K562 (cell line): ENCODE measurements around the gene STUB1. TPM values are rescaled to one million over a fixed set of nuclear protein-coding genes. Genes with fewer than 3 reads are reported as not detected.

Experiments used
- ATAC-seq: fragments of 200-7000 bp; cut with Tn5 transposase; 3 replicates; pipeline ENCODE4 v1.9.1; 2020; ENCODE audit warnings: moderate library complexity
- BruUV-seq: library from RNA; stranded (reverse); fragments of 400-500 nt; replicated peaks from 2 replicates; lab custom pipeline; 2021; lab: Mats Ljungman, UMichigan
- CTCF ChIA-PET: fragments of 300-600 bp; formaldehyde crosslinking; extraction: SDS; loops from one replicate; lab custom pipeline; 2021; ENCODE audit warnings: low intra/inter-chr PET ratio; lab: Yijun Ruan, JAX
- POLR2A ChIA-PET: fragments of 300-600, 350-650 bp; sonication (Branson Sonifier 250); formaldehyde crosslinking; extraction: SDS; loops from one replicate; lab custom pipeline; 2021; ENCODE audit warnings: antibody characterized with exemption, inconsistent platforms; lab: Yijun Ruan, JAX
- DNase-seq, 4 experiments: peaks; one replicate each; pipeline versions ENCODE4 v3.0.0 to v3.0.0-alpha.2; 2011 to 2018; ENCODE audit warnings: low spot score in 3 of 4, mixed read lengths in 3 of 4; ENCODE audit errors: extremely low read depth in 1 of 4
- FAIRE-seq: peaks from 2 replicates; lab custom pipeline; 2011; peaks lifted over from hg19 to GRCh38; lab: Jason Lieb, UNC
- H2AFZ ChIP-seq: 2 replicates; pipeline ENCODE4 v1.6.0; 2011; ENCODE audit warnings: low read depth, low read length, control low read depth, inconsistent platforms
- H3K27ac ChIP-seq: fragments of 200-600 bp; 3 replicates; pipeline ENCODE4 v1.8.0; 2011; ENCODE audit warnings: low read depth, mild to moderate bottlenecking, control low read depth, inconsistent platforms, low read length, moderate library complexity, mixed read lengths; ENCODE audit errors: extremely low read depth
- H3K27me3 ChIP-seq, 2 experiments: fragments of 300-600 bp in 1 of 2; 2 replicates in 1 of 2; 3 replicates in 1 of 2; pipeline versions ENCODE4 v1.6.0 to v1.8.0; 2011; ENCODE audit warnings: inconsistent platforms in 2 of 2, low read length in 2 of 2, mild to moderate bottlenecking in 1 of 2, mixed read lengths in 1 of 2, moderate library complexity in 1 of 2; ENCODE audit not compliant: control insufficient read depth in 2 of 2, insufficient read depth in 2 of 2
- H3K36me3 ChIP-seq: fragments of 300-600 bp; 3 replicates; pipeline ENCODE4 v1.8.0; 2011; ENCODE audit warnings: mild to moderate bottlenecking, low read length, inconsistent platforms; ENCODE audit not compliant: control insufficient read depth, insufficient read depth
- H3K4me1 ChIP-seq, 2 experiments: fragments of 200-600 bp in 1 of 2; replicated peaks in 1 of 2; 2 replicates in 1 of 2; 3 replicates in 1 of 2; pipeline versions ENCODE4 v1.5.1 to v1.8.0; 2011; ENCODE audit warnings: inconsistent platforms in 2 of 2, low read length in 2 of 2, mild to moderate bottlenecking in 1 of 2, mixed read lengths in 1 of 2, moderate library complexity in 1 of 2; ENCODE audit not compliant: control insufficient read depth in 2 of 2, insufficient read depth in 2 of 2
- H3K4me2 ChIP-seq: 2 replicates; pipeline ENCODE4 v1.6.1; 2011; ENCODE audit warnings: low read length, control low read depth, inconsistent platforms, mixed read lengths; ENCODE audit not compliant: insufficient read depth
- H3K4me3 ChIP-seq: fragments of 200-600 bp; sonication (generic), shearing (Covaris generic); 2 replicates; pipeline ENCODE4 v1.5.1; 2016; ENCODE audit warnings: control low read depth, inconsistent platforms
- H3K79me2 ChIP-seq: fragments of 200-600 bp; 3 replicates; pipeline ENCODE4 v1.8.0; 2011; ENCODE audit warnings: low read length, inconsistent platforms; ENCODE audit not compliant: control insufficient read depth, insufficient read depth
- H3K9ac ChIP-seq, 2 experiments: 2 replicates each; pipeline versions ENCODE4 v1.6.0 to v1.6.1; 2011; ENCODE audit warnings: low read depth in 2 of 2, low read length in 2 of 2, control low read depth in 1 of 2, inconsistent platforms in 1 of 2, mild to moderate bottlenecking in 1 of 2, mixed read lengths in 1 of 2; ENCODE audit not compliant: insufficient read depth in 1 of 2
- H3K9me1 ChIP-seq: one replicate; pipeline ENCODE4 v1.6.0; 2011; ENCODE audit warnings: inconsistent platforms, mild to moderate bottlenecking, low read length, moderate library complexity; ENCODE audit not compliant: control insufficient read depth, insufficient read depth
- H3K9me3 ChIP-seq: replicated peaks from 2 replicates; pipeline ENCODE4 v1.5.1; 2011; ENCODE audit warnings: low read depth, low read length, inconsistent platforms; ENCODE audit not compliant: control insufficient read depth, insufficient read depth
- H4K20me1 ChIP-seq: replicated peaks from 2 replicates; pipeline ENCODE4 v1.6.1; 2011; ENCODE audit warnings: low read length, inconsistent platforms, mixed read lengths; ENCODE audit not compliant: control insufficient read depth, insufficient read depth
- ETS1 ChIP-seq: conservative IDR thresholded peaks from 2 replicates; pipeline ENCODE4 v1.6.1; 2011; ENCODE audit warnings: low read depth, mild to moderate bottlenecking, low read length; ENCODE audit not compliant: control insufficient read depth
- IRF2 ChIP-seq: sonication (generic); formaldehyde crosslinking; IDR thresholded peaks from 2 replicates; pipeline ENCODE4 v1.8.1; 2022; ENCODE audit warnings: mild to moderate bottlenecking, missing genetic modification reagents
- LCOR ChIP-seq: sonication (generic); formaldehyde crosslinking; IDR thresholded peaks from 2 replicates; pipeline ENCODE4 v1.8.0; 2022; ENCODE audit warnings: mild to moderate bottlenecking, missing genetic modification reagents
- PATZ1 ChIP-seq: fragments of 250-450 bp; sonication (Bioruptor Pico); IDR thresholded peaks from 2 replicates; pipeline ENCODE4 v1.5.0; 2020; ENCODE audit warnings: mild to moderate bottlenecking, borderline replicate concordance
- RNF219 ChIP-seq: fragments of 250-450 bp; sonication (Bioruptor Pico); IDR thresholded peaks from 2 replicates; pipeline ENCODE4 v1.5.0; 2022; ENCODE audit warnings: mild to moderate bottlenecking
- SUPT5H ChIP-seq: fragments of 450-650 bp; IDR thresholded peaks from 2 replicates; pipeline ENCODE4 v1.6.1; 2016
- VEZF1 ChIP-seq: fragments of 200-800 bp; sonication (Bioruptor generic); IDR thresholded peaks from 2 replicates; pipeline ENCODE4 v1.6.1; 2017; ENCODE audit warnings: missing genetic modification characterization, missing compliant biosample characterization
- ZNF263 ChIP-seq: sonication (generic); formaldehyde crosslinking; IDR thresholded peaks from 2 replicates; pipeline ENCODE4 v1.8.0; 2022; ENCODE audit warnings: mild to moderate bottlenecking, missing genetic modification reagents, borderline replicate concordance
- WGBS: fragments of 100-300 bp; shearing (Covaris generic); methylation state at CpG from one replicate; pipeline ENCODE4 v1.1.6; 2016; ENCODE audit warnings: low coverage, mixed read lengths; ENCODE audit not compliant: insufficient coverage; ENCODE audit errors: missing lambda C conversion rate; 5-methylcytosine and 5-hydroxymethylcytosine counted together
- in situ Hi-C: fragments of 300-500 bp; cut with MboI; formaldehyde crosslinking; loops from 4 replicates; pipeline ENCODE4 v1.15.0; 2018; ENCODE audit warnings: inconsistent platforms, mixed read lengths
- intact Hi-C: fragments of 100-400 bp; cut with micrococcal nuclease; formaldehyde crosslinking; loops from 2 replicates; pipeline ENCODE4 v1.14.2; 2022
- polyA plus RNA-seq, 8 experiments: library from polyadenylated mRNA; depleted of rRNA in 4 of 8; stranded (reverse) in 5 of 8; unstranded in 3 of 8; fragments of >200 nt; fragmentation: Nextera tagmentation in 2 of 8; fragmentation: Illumina TruSeq in 1 of 8; extraction: Ambion mirVana in 2 of 8; extraction: Trizol in 1 of 8; gene quantifications; 2 replicates each; pipeline versions ENCODE4 v1.2.1 to v1.2.3, GENCODE V29; 2011 to 2014; ENCODE audit warnings: inconsistent platforms in 1 of 8, missing spikeins in 1 of 8
- total RNA-seq, 7 experiments: library from RNA; depleted of rRNA in 6 of 7; stranded (reverse); fragments of >200 nt in 6 of 7; fragmentation: Illumina TruSeq in 2 of 7; extraction: Trizol in 2 of 7; gene quantifications; 2 replicates each; pipeline versions ENCODE4 v1.2.1 to v1.2.3, GENCODE V29; 2011 to 2021; ENCODE audit warnings: low replicate concordance in 1 of 7

The STUB1 gene
- total and polyA plus RNA-seq, 9 of the 15 experiments (the other 6 are each of a cell fraction or from before 2014, with no cell fraction given) = 10.6 to 251 (median 152) TPM

- TF ChIP-seq ETS1 = 0 out of 2 replicates have a peak, but pooled peaks have one; percentile 24
- TF ChIP-seq RNF219 (CRISPR knock-in tag) = no peak
- TF ChIP-seq IRF2 (CRISPR knock-in tag) = peak; percentile 86
Measured at GRCh38 chr16:667113-667779, 13.0 kb upstream of the STUB1 start (continued).

- POLR2A ChIA-PET = interaction anchor here (0.6 to 0.8 kb wide), 3 partner anchors 10 to 624 kb away, joined by 3 read pairs; partner anchors contain the start of gene METTL26
- WGBS = under 1% methylated on average over 60 of the region's 78 CpGs
- no peak for TF ChIP-seq PATZ1 (CRISPR knock-in tag)
- TF ChIP-seq ZNF263 (CRISPR knock-in tag) = peak; percentile 45; the same call in 1 of the 2 replicates
- TF ChIP-seq SUPT5H = peak; percentile 81
- TF ChIP-seq VEZF1 (CRISPR knock-in tag) = peak; percentile 99
- TF ChIP-seq LCOR (CRISPR knock-in tag) = peak; percentile 21; the same call in 1 of the 2 replicates
Measured at GRCh38 chr16:667780-668518, 12.3 kb upstream of the STUB1 start, which contains the start of gene RHOT2. TSS of gene RHOT2 (plus strand) at chr16:668132. CDS start at chr16:668200, 68 bp downstream.

More at GRCh38 chr16:667780-668518, 12.3 kb upstream of the STUB1 start, which contains the start of gene RHOT2:
- Histone ChIP-seq H4K20me1 (no peaks in the 10 kb centered on the region), H3K4me3 (peak within 1 kb of the TSS; percentile 99), H3K9ac (peak within 1 kb of the TSS; percentile 88 to 98), H2AFZ (peak within 1 kb of the TSS; percentile 91), H3K4me2 (peak within 1 kb of the TSS; percentile 80), H3K9me1 (no peaks in the 10 kb centered on the region), H3K4me1 (peaks cover 11 to 91% of the 10 kb centered on the region in 2 experiments; a peak in 4 of 5 replicates), H3K9me3 (no peaks in the 10 kb centered on the region), H3K27me3 (no peaks in the 10 kb centered on the region), H3K79me2 (peaks cover 25% of the 10 kb centered on the region), H3K36me3 (peaks cover 41% of the 10 kb centered on the region), H3K27ac (peak within 1 kb of the TSS; percentile 86)
- ATAC-seq (peak; percentile 98), DNase-seq (peak; percentile 87 to 96 (median 88)), FAIRE-seq (peak; percentile 82)
- CTCF ChIA-PET = interaction anchor here (1.5 kb wide), 1 partner anchor 32 kb away, joined by 7 read pairs; the partner anchor contains the start of gene METTL26
- in situ Hi-C loops = loop anchor here (5.0 kb wide), 1 partner anchor 91 kb away; no protein-coding TSS in a partner anchor
- intact Hi-C loops = loop anchor here (5.0 to 10.0 kb wide), 2 partner anchors 91 to 273 kb away; partner anchors contain the start of gene NME4
- no TSS peak for BruUV-seq
